NCI-H345 treated with DMSO at 0.1 percent for 48 hours (cell line): Measurements from ENCODE around the gene AVL9.
"Not testable (repeated sequence)": the region's sequence is repeated elsewhere in the genome, so short reads cannot be mapped to it uniquely, and the experiment has no call there.

ENCODE experiments used
- DNase-seq: peaks from one replicate; lab custom pipeline; 2025; ENCODE audit not compliant: unreplicated experiment; lab: John Stamatoyannopoulos, UW

The AVL9 gene

DNA sequence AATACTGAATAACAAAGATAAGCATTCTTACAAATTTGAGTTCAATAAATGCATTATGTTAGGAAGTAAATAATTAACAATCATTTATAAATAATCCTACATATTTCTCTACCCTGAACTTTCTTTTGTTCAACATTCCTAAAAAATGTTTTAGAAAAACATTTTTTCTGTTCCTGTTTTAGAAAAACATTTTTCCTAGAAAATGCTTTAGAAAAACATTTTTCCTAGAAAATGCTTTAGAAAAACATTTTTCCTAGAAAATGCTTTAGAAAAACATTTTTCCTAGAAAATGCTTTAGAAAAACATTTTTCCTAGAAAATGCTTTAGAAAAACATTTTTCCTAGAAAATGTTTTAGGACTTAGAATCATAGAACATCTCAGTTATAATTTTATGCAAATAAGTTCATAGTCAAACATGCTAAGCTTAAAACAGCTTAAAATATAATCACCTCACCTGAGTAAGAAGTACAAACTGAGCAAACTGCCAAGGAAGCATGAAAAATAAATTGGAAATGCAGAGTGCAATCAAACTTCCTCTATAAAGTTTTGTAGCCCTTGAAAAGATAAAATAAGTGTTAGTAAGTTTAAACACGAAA, 139.6 kb downstream of the AVL9 start:
- not testable (repeated sequence) for DNase-seq

- DNase-seq: not testable (repeated sequence)
Measured at GRCh38 chr7:32636725-32637462, 141.6 kb downstream of the AVL9 start.

- not testable (repeated sequence) for DNase-seq
Measured at GRCh38 chr7:32637611-32638010, 142.3 kb downstream of the AVL9 start.
